Keratinocyte (primary cell): ENCODE results near the gene C19orf85. TPM values are rescaled to one million over a fixed set of nuclear protein-coding genes. Genes with fewer than 3 reads are reported as not detected.

Source experiments
- DNase-seq: peaks from one replicate; pipeline ENCODE4 v3.0.0-alpha.2; 2011; ENCODE audit warnings: low read depth, missing footprints, low spot score
- FAIRE-seq: peaks from 2 replicates; lab custom pipeline; 2011; peaks lifted over from hg19 to GRCh38; lab: Jason Lieb, UNC
- H2AFZ ChIP-seq: 2 replicates; pipeline ENCODE4 v1.6.0; 2012; ENCODE audit warnings: low read length, control low read depth, inconsistent platforms; ENCODE audit not compliant: control insufficient read depth
- H3K27ac ChIP-seq: 2 replicates; pipeline ENCODE4 v1.5.1; 2011; ENCODE audit warnings: low read length; ENCODE audit not compliant: control insufficient read depth, insufficient read depth
- H3K27me3 ChIP-seq: 3 replicates; pipeline ENCODE4 v1.6.0; 2011; ENCODE audit warnings: low read length; ENCODE audit not compliant: control insufficient read depth, insufficient read depth; ENCODE audit errors: extremely low read depth
- H3K36me3 ChIP-seq, 2 experiments: 2 replicates in 1 of 2; 3 replicates in 1 of 2; pipeline ENCODE4 v1.5.1; 2011; ENCODE audit warnings: low read length in 2 of 2, mild to moderate bottlenecking in 1 of 2; ENCODE audit not compliant: control insufficient read depth in 2 of 2, insufficient read depth in 2 of 2; ENCODE audit errors: extremely low read depth in 1 of 2
- H3K4me1 ChIP-seq: 3 replicates; pipeline ENCODE4 v1.5.1; 2011; ENCODE audit warnings: low read length; ENCODE audit not compliant: control insufficient read depth, insufficient read depth; ENCODE audit errors: extremely low read depth
- H3K4me2 ChIP-seq: 3 replicates; pipeline ENCODE4 v1.6.0; 2011; ENCODE audit warnings: low read depth, low read length; ENCODE audit not compliant: control insufficient read depth, insufficient read depth; ENCODE audit errors: extremely low read depth
- H3K4me3 ChIP-seq, 3 experiments: fragments of 200-600 bp in 1 of 3; sonication (generic) in 1 of 3; 2 replicates in 2 of 3; 3 replicates in 1 of 3; pipeline ENCODE4 v1.5.1; 2011 to 2016; ENCODE audit warnings: low read length in 3 of 3, mild to moderate bottlenecking in 3 of 3, control low read depth in 2 of 3, inconsistent platforms in 1 of 3, low read depth in 1 of 3, mixed read lengths in 1 of 3, mixed run types in 1 of 3, moderate library complexity in 1 of 3; ENCODE audit not compliant: control insufficient read depth in 2 of 3, insufficient read depth in 2 of 3; ENCODE audit errors: extremely low read depth in 1 of 3
- H3K79me2 ChIP-seq: 2 replicates; pipeline ENCODE4 v1.6.0; 2012; ENCODE audit warnings: low read length; ENCODE audit not compliant: control insufficient read depth, insufficient read depth
- H3K9ac ChIP-seq: 3 replicates; pipeline ENCODE4 v1.6.0; 2011; ENCODE audit warnings: low read length; ENCODE audit not compliant: control insufficient read depth, insufficient read depth; ENCODE audit errors: extremely low read depth
- H3K9me1 ChIP-seq: 3 replicates; pipeline ENCODE4 v1.6.0; 2011; ENCODE audit warnings: low read length; ENCODE audit not compliant: control insufficient read depth, insufficient read depth; ENCODE audit errors: extremely low read depth
- H3K9me3 ChIP-seq: 2 replicates; pipeline ENCODE4 v1.5.1; 2012; ENCODE audit warnings: low read depth, low read length; ENCODE audit not compliant: control insufficient read depth
- H4K20me1 ChIP-seq: 3 replicates; pipeline ENCODE4 v1.6.0; 2011; ENCODE audit warnings: low read length; ENCODE audit not compliant: control insufficient read depth, insufficient read depth; ENCODE audit errors: extremely low read depth
- EZH2 ChIP-seq: IDR thresholded peaks from one replicate; pipeline ENCODE4 v1.6.1; 2012; ENCODE audit warnings: inconsistent platforms, mild to moderate bottlenecking, low read length, moderate library complexity
- dilution Hi-C: fragments of 300-500 bp; cut with MboI; formaldehyde crosslinking; loops from one replicate; pipeline ENCODE4 v1.7.0; 2020; ENCODE audit warnings: low sequenced_read_pairs; ENCODE audit not compliant: extremely low pct_ligation_motif_present
- polyA plus RNA-seq, 5 experiments: library from polyadenylated mRNA; depleted of rRNA in 3 of 5; stranded (reverse) in 3 of 5; stranded (forward) in 1 of 5; unstranded in 1 of 5; fragments of >200 nt; gene quantifications; 1 replicate in 1 of 5; 2 replicates in 3 of 5; 3 replicates in 1 of 5; pipeline versions ENCODE4 v1.2.1 to v1.2.3, GENCODE V29; 2011 to 2012; ENCODE audit warnings: missing spikeins in 2 of 5, low read depth in 1 of 5, low replicate concordance in 1 of 5
- TF ChIP-seq, protein P1 (sequence below), 3 experiments: IDR thresholded peaks in 1 of 3; conservative IDR thresholded peaks in 1 of 3; optimal IDR thresholded peaks in 1 of 3; 2 replicates in 2 of 3; 3 replicates in 1 of 3; pipeline versions ENCODE3 to v1.5.1; 2011; ENCODE audit warnings: low read length in 3 of 3, mild to moderate bottlenecking in 3 of 3, moderate library complexity in 2 of 3, control low read depth in 1 of 3, inconsistent platforms in 1 of 3; ENCODE audit not compliant: insufficient read depth in 2 of 3; ENCODE audit errors: extremely low read depth in 1 of 3

The C19orf85 gene
- polyA plus RNA-seq, 1 donor (not counting 4 experiments of a cell fraction or from before 2014, with no cell fraction given), result not detected

GRCh38 chr19:55457683-55458457, 6.7 kb downstream of the C19orf85 start:
- Histone ChIP-seq H3K4me3 (no peak overlapping the region), H3K4me2 (no peak overlapping the region), H3K9ac (no peak overlapping the region), H3K27me3 (no peaks in the 10 kb centered on the region), H3K9me1 (no peaks in the 10 kb centered on the region), H3K27ac (no peak overlapping the region), H2AFZ (no peak overlapping the region), H3K4me1 (peaks cover 9% of the 10 kb centered on the region), H3K36me3 (peaks cover 0 to 3% of the 10 kb centered on the region in 2 experiments), H4K20me1 (peaks cover 2% of the 10 kb centered on the region), H3K9me3 (no peaks in the 10 kb centered on the region), H3K79me2 (no peaks in the 10 kb centered on the region)
- TF ChIP-seq, protein P1, sequence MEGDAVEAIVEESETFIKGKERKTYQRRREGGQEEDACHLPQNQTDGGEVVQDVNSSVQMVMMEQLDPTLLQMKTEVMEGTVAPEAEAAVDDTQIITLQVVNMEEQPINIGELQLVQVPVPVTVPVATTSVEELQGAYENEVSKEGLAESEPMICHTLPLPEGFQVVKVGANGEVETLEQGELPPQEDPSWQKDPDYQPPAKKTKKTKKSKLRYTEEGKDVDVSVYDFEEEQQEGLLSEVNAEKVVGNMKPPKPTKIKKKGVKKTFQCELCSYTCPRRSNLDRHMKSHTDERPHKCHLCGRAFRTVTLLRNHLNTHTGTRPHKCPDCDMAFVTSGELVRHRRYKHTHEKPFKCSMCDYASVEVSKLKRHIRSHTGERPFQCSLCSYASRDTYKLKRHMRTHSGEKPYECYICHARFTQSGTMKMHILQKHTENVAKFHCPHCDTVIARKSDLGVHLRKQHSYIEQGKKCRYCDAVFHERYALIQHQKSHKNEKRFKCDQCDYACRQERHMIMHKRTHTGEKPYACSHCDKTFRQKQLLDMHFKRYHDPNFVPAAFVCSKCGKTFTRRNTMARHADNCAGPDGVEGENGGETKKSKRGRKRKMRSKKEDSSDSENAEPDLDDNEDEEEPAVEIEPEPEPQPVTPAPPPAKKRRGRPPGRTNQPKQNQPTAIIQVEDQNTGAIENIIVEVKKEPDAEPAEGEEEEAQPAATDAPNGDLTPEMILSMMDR (optimal IDR thresholded peaks at IDR 0.05 in 1 of 3, IDR thresholded peaks at IDR 0.05 in 1 of 3, conservative IDR thresholded peaks at IDR 0.05 in 1 of 3; ENCODE audit: extremely low read depth in 1 of 3, insufficient read depth in 2 of 3, low read length in 3 of 3), result no peak
- no peak for TF ChIP-seq EZH2
- DNase-seq, result no peak
- dilution Hi-C loops, result no loop called here
- no peak for FAIRE-seq

GRCh38 chr19:55456347-55456746, 8.2 kb downstream of the C19orf85 start:
- DNase-seq (no peak), FAIRE-seq (no peak)
- dilution Hi-C loops, result no loop called here
- H3K4me1 ChIP-seq, result peaks cover 3% of the 10 kb centered on the region
- TF ChIP-seq EZH2, result no peak
- TF ChIP-seq, protein P1 (optimal IDR thresholded peaks at IDR 0.05 in 1 of 3, IDR thresholded peaks at IDR 0.05 in 1 of 3, conservative IDR thresholded peaks at IDR 0.05 in 1 of 3; ENCODE audit: extremely low read depth in 1 of 3, insufficient read depth in 2 of 3, low read length in 3 of 3), result no peak
- peaks cover 13% of the 10 kb centered on the region for H3K27me3 ChIP-seq
- no peak overlapping the region for H2AFZ ChIP-seq
- H3K79me2 ChIP-seq, result no peaks in the 10 kb centered on the region
- peaks cover 2% of the 10 kb centered on the region for H4K20me1 ChIP-seq
- no peak overlapping the region for H3K27ac ChIP-seq
- no peak overlapping the region for H3K9ac ChIP-seq
- H3K9me3 ChIP-seq, result no peaks in the 10 kb centered on the region
- H3K9me1 ChIP-seq, result no peaks in the 10 kb centered on the region
- H3K4me2 ChIP-seq, result no peak overlapping the region
- H3K36me3 ChIP-seq, result peaks cover 0 to 3% of the 10 kb centered on the region in 2 experiments
- no peak overlapping the region for H3K4me3 ChIP-seq
